Left lung (tissue), 10 donors: ENCODE data around the gene HAPLN3. TPM values are rescaled to one million over a fixed set of nuclear protein-coding genes. Genes with fewer than 3 reads are reported as not detected.

ENCODE experiments used
- ATAC-seq: fragments of 200-7000 bp; cut with Tn5 transposase; one replicate; pipeline ENCODE4 v1.9.1; 2020; ENCODE audit warnings: moderate library complexity
- DNase-seq, 4 donors: peaks; one replicate each; pipeline ENCODE4 v3.0.0-alpha.2; 2013 to 2020
- H3K27ac ChIP-seq, 2 donors: fragments of 200-600 bp; sonication (generic) in 1 of 2; one replicate each; pipeline versions ENCODE4 v1.5.0 to v1.8.0; 2020 to 2021
- H3K27me3 ChIP-seq, 2 donors: fragments of 200-600 bp; sonication (generic) in 1 of 2; one replicate each; pipeline versions ENCODE4 v1.5.0 to v1.8.0; 2020 to 2021
- H3K36me3 ChIP-seq, 2 donors: fragments of 200-600 bp; sonication (generic) in 1 of 2; one replicate each; pipeline versions ENCODE4 v1.5.0 to v1.8.0; 2020 to 2021
- H3K4me1 ChIP-seq, 2 donors: fragments of 200-600 bp; one replicate each; pipeline ENCODE4 v1.8.0; 2021
- H3K4me3 ChIP-seq, 2 donors: fragments of 200-600 bp; sonication (generic) in 1 of 2; one replicate each; pipeline versions ENCODE4 v1.5.0 to v1.8.0; 2020 to 2021; ENCODE audit warnings: mild to moderate bottlenecking in 1 of 2
- H3K9me3 ChIP-seq, 2 donors: fragments of 200-600 bp; sonication (generic) in 1 of 2; one replicate each; pipeline versions ENCODE4 v1.5.0 to v1.8.0; 2020 to 2021
- CTCF ChIP-seq, 2 donors: fragments of 200-600 bp; sonication (generic) in 1 of 2; IDR thresholded peaks; one replicate each; pipeline versions ENCODE4 v1.5.0 to v1.8.0; 2021; ENCODE audit warnings: antibody characterized with exemption in 2 of 2
- intact Hi-C, 2 donors: fragments of 100-400 bp; cut with DNase I; formaldehyde crosslinking; loops; one replicate each; pipeline versions ENCODE4 v1.11.2 to v1.14.2; 2022
- polyA plus RNA-seq, 6 donors: library from polyadenylated mRNA; unstranded; fragments of 120-200 nt; gene quantifications; one replicate each; pipeline ENCODE4 v1.2.1, GENCODE V29; 2013; ENCODE audit not compliant: insufficient read length in 6 of 6
- total RNA-seq, 2 donors: library from RNA; stranded (reverse); fragmentation: NEBNext Ultra II Directional; extraction: Animal tissue kit (Norgen Biotek cat#: 25700); gene quantifications; one replicate each; pipeline ENCODE4 v1.2.1, GENCODE V29; 2021
- donor health status: DM: no; HTN: yes; CAD: no.
- donor health status: DM: no; HTN: no; CAD: no.

The HAPLN3 gene
- total and polyA plus RNA-seq, 8 donors = 2.4 to 10.6 (median 4.4) TPM

- peaks cover 0 to 18% of the 10 kb centered on the region in 2 donors for H3K27me3 ChIP-seq
- H3K36me3 ChIP-seq = peaks cover 0 to 7% of the 10 kb centered on the region in 2 donors
- no peak for ATAC-seq
- no peaks in the 10 kb centered on the region for H3K9me3 ChIP-seq
- no peaks in the 10 kb centered on the region for H3K4me1 ChIP-seq
- no peak for DNase-seq
- H3K27ac ChIP-seq = no peak overlapping the region
- H3K4me3 ChIP-seq = no peak overlapping the region
- TF ChIP-seq CTCF (IDR thresholded peaks at IDR 0.05) = no peak
- intact Hi-C loops = no loop called here
Measured at GRCh38 chr15:88876573-88876972, 18.8 kb downstream of the HAPLN3 start.

GRCh38 chr15:88874684-88875083, 20.7 kb downstream of the HAPLN3 start:
- Histone ChIP-seq H3K36me3 (peaks cover 0 to 7% of the 10 kb centered on the region in 2 donors), H3K27ac (no peak overlapping the region), H3K4me3 (no peak overlapping the region), H3K9me3 (no peaks in the 10 kb centered on the region), H3K27me3 (peaks cover 0 to 35% of the 10 kb centered on the region in 2 donors), H3K4me1 (no peaks in the 10 kb centered on the region)
- intact Hi-C loops = no loop called here
- ATAC-seq = no peak
- no peak for DNase-seq
- TF ChIP-seq CTCF (IDR thresholded peaks at IDR 0.05) = no peak

GRCh38 chr15:88874275-88874674, 21.1 kb downstream of the HAPLN3 start:
- Histone ChIP-seq H3K4me1 (no peaks in the 10 kb centered on the region), H3K9me3 (no peaks in the 10 kb centered on the region), H3K36me3 (peaks cover 0 to 7% of the 10 kb centered on the region in 2 donors), H3K27me3 (peaks cover 0 to 39% of the 10 kb centered on the region in 2 donors), H3K27ac (no peak overlapping the region), H3K4me3 (no peak overlapping the region)
- ATAC-seq (no peak), DNase-seq (no peak)
- no peak for TF ChIP-seq CTCF (IDR thresholded peaks at IDR 0.05)
- intact Hi-C loops = no loop called here

- DNase-seq = no peak
- no peak for ATAC-seq
- Histone ChIP-seq H3K9me3 (no peaks in the 10 kb centered on the region), H3K27ac (no peak overlapping the region), H3K36me3 (peaks cover 0 to 7% of the 10 kb centered on the region in 2 donors), H3K27me3 (peaks cover 0 to 41% of the 10 kb centered on the region in 2 donors), H3K4me1 (no peaks in the 10 kb centered on the region), H3K4me3 (no peak overlapping the region)
- no peak for TF ChIP-seq CTCF (IDR thresholded peaks at IDR 0.05)
- intact Hi-C loops = no loop called here
Measured at GRCh38 chr15:88873786-88874185, 21.6 kb downstream of the HAPLN3 start.

- Histone ChIP-seq H3K27ac (no peak overlapping the region), H3K36me3 (peaks cover 0 to 4% of the 10 kb centered on the region in 2 donors), H3K4me3 (no peak overlapping the region), H3K4me1 (no peaks in the 10 kb centered on the region), H3K27me3 (peaks cover 0 to 41% of the 10 kb centered on the region in 2 donors), H3K9me3 (no peaks in the 10 kb centered on the region)
- no peak for TF ChIP-seq CTCF (IDR thresholded peaks at IDR 0.05)
- no peak for DNase-seq
- ATAC-seq = no peak
- intact Hi-C loops = no loop called here
Measured at GRCh38 chr15:88872706-88873105, 22.6 kb downstream of the HAPLN3 start.
